HepG2 (cell line): ENCODE measurements around the gene PCDHGB6.

Experiments used
- ARID2 ChIP-seq: sonication (generic); formaldehyde crosslinking; IDR thresholded peaks from 2 replicates; pipeline ENCODE4 v1.8.1; 2022; ENCODE audit warnings: mild to moderate bottlenecking, missing genetic modification reagents, borderline replicate concordance
- CHD4 ChIP-seq: fragments of 200-600 bp; sonication (generic); IDR thresholded peaks from 2 replicates; pipeline ENCODE4 v1.7.0; 2017; ENCODE audit warnings: mild to moderate bottlenecking, low read length, borderline replicate concordance
- EHMT2 ChIP-seq: fragments of 200-600 bp; sonication (generic); IDR thresholded peaks from 2 replicates; pipeline ENCODE4 v1.7.0; 2017; ENCODE audit warnings: antibody characterized with exemption, low read depth, low read length, borderline replicate concordance
- EZH2 ChIP-seq: conservative IDR thresholded peaks from 2 replicates; pipeline ENCODE4 v1.6.1; 2012; ENCODE audit warnings: mild to moderate bottlenecking, low read depth, low read length, moderate library complexity
- FOXK2 ChIP-seq: fragments of 450-650 bp; IDR thresholded peaks from 2 replicates; pipeline ENCODE4 v1.6.1; 2016
- HDAC6 ChIP-seq: fragments of 200-600 bp; sonication (generic); IDR thresholded peaks from 2 replicates; pipeline ENCODE4 v1.7.0; 2017; ENCODE audit warnings: mild to moderate bottlenecking, antibody characterized with exemption, low read length, low read depth
- MATR3 ChIP-seq: sonication (generic); formaldehyde crosslinking; IDR thresholded peaks from 2 replicates; pipeline ENCODE4 v1.4.0; 2020; ENCODE audit warnings: missing genetic modification reagents
- POLR2A ChIP-seq, 2 experiments: IDR thresholded peaks; 2 replicates each; pipeline ENCODE4 v1.6.1; 2011; ENCODE audit warnings: low read depth in 2 of 2, low read length in 2 of 2, mild to moderate bottlenecking in 1 of 2, moderate library complexity in 1 of 2; ENCODE audit not compliant: insufficient read depth in 1 of 2
- TBP ChIP-seq: sonication (generic); formaldehyde crosslinking; IDR thresholded peaks from 2 replicates; pipeline ENCODE4 v1.5.0; 2020; ENCODE audit warnings: missing genetic modification reagents
- THYN1 ChIP-seq: sonication (generic); formaldehyde crosslinking; IDR thresholded peaks from 2 replicates; pipeline ENCODE4 v1.8.1; 2023; ENCODE audit warnings: low read depth, mild to moderate bottlenecking, moderate library complexity, missing genetic modification reagents, borderline replicate concordance
- TOE1 ChIP-seq: sonication (generic); formaldehyde crosslinking; IDR thresholded peaks from 2 replicates; pipeline ENCODE4 v1.4.0; 2020; ENCODE audit warnings: mild to moderate bottlenecking, missing genetic modification reagents
- ZMYM3 ChIP-seq: sonication (generic); formaldehyde crosslinking; IDR thresholded peaks from 2 replicates; pipeline ENCODE4 v1.5.1; 2020; ENCODE audit warnings: mild to moderate bottlenecking, missing genetic modification reagents
- ZNF34 ChIP-seq: sonication (generic); formaldehyde crosslinking; IDR thresholded peaks from 2 replicates; pipeline ENCODE4 v1.4.0; 2020; ENCODE audit warnings: mild to moderate bottlenecking, missing genetic modification reagents, borderline replicate concordance
- TF ChIP-seq, protein P1 (sequence below): sonication (generic); formaldehyde crosslinking; IDR thresholded peaks from 2 replicates; pipeline ENCODE4 v1.5.0; 2020; ENCODE audit warnings: mild to moderate bottlenecking, missing genetic modification reagents, moderate library complexity

DNA sequence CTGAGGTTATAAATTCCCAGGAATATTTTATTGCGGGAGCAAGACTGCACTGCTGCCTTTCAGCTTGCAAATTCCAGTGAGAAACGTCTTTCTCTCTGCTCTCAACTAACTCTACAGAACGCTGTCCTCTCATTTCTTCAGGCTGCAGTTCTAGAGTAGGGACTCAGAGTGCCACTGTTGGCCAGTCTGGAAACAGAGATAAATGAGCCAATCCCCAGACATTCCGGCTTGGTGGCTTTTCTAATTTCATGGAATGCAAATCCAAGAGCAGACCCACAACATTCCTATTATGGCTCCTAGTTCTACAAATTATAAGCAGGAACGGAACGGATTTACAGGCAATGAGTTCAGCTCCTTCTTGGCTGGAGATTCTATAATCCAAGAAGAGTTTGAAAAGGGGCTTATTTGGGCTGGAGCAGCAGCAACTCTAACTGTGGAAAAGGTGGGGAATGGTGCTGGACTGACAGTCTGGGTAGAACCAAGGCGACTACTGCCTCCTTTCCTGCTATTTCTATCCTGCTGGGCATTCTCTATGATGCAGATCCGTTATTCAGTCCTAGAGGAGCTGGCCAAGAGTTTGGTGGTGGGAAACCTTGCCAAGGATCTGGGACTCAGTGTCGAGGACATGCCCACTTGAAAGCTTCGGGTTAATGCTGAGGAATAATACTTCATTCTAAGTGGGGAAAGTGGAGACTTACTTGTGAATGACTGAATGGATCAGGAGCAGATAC, 31.8 kb downstream of the PCDHGB6 start:
- TF ChIP-seq POLR2A (IDR thresholded peaks at IDR 0.05; ENCODE audit: insufficient read depth in 1 of 2, low read depth in 2 of 2, low read length in 2 of 2) (no peak), ZNF34 (no peak), MATR3 (CRISPR knock-in tag) (no peak), ARID2 (CRISPR knock-in tag) (no peak), EHMT2 (no peak), ZMYM3 (CRISPR knock-in tag) (no peak), TOE1 (CRISPR knock-in tag) (no peak), FOXK2 (no peak), HDAC6 (no peak), THYN1 (CRISPR knock-in tag) (no peak), TBP (no peak), CHD4 (no peak), EZH2 (no peak)
- TF ChIP-seq, protein P1, sequence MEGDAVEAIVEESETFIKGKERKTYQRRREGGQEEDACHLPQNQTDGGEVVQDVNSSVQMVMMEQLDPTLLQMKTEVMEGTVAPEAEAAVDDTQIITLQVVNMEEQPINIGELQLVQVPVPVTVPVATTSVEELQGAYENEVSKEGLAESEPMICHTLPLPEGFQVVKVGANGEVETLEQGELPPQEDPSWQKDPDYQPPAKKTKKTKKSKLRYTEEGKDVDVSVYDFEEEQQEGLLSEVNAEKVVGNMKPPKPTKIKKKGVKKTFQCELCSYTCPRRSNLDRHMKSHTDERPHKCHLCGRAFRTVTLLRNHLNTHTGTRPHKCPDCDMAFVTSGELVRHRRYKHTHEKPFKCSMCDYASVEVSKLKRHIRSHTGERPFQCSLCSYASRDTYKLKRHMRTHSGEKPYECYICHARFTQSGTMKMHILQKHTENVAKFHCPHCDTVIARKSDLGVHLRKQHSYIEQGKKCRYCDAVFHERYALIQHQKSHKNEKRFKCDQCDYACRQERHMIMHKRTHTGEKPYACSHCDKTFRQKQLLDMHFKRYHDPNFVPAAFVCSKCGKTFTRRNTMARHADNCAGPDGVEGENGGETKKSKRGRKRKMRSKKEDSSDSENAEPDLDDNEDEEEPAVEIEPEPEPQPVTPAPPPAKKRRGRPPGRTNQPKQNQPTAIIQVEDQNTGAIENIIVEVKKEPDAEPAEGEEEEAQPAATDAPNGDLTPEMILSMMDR (CRISPR knock-in tag), result no peak
